Measurements from ENCODE around the gene GALNTL6.

Gene GALNTL6

DNA sequence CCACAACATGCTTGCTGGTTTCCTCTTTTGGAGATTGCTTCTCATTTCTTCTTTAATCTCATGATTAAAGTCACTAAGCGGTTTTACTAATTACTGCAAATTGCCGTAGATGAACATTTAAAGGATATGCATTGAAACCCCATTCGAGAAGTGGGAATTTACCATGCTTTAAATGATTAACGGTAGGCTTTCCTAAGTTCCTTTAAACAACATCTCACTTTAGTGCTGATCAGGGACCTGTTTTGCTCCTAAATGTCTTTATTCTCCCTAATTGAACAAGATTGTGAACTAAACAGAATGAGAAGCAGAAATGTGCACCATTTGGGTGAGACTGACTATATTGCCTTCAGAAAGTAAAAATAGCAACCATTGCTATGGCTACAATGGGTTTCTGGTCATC, 430.3 kb downstream of the GALNTL6 start:
- DNase-seq = no peak

GRCh38 chr4:172245516-172245915, 432.3 kb downstream of the GALNTL6 start:
- DNase-seq = peak; percentile 7

DNA sequence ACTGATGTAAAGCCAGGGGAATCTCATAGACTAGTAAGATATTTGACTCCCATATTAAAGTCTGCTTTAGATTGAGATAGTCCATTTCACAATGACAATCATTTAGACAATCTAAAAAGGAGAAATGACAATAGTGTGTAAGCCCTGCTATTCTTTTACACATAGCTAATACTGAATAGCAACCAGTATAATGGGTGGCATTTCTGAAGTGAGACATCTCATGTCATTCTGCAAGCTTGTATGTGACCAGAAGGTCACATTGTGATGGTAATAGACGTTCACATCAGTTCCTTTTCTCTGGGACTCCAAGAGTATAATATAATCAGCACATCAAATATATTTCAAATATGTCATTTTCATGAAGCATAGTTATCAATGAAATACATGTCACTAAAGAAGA, 440.2 kb downstream of the GALNTL6 start:
- DNase-seq = no peak

DNA sequence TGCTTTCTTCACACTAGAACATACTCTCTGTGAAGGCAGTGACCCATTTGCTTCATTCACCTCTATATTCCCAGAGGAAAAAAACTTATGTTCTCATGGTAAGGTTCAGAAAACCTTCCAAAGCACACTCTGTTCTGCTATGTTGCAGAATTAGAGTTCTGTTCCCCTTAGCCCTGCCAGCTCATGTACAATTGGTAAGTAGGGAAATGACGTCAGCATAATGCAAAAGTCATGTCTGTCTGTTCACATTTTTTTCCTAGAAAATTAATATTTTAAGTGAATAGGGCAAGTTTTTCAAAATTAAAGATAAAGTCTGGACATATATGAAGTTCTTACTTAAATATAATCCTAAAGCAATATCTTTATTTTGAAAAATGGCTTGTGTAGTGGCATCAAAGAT, 443.6 kb downstream of the GALNTL6 start:
- no peak for DNase-seq

DNA sequence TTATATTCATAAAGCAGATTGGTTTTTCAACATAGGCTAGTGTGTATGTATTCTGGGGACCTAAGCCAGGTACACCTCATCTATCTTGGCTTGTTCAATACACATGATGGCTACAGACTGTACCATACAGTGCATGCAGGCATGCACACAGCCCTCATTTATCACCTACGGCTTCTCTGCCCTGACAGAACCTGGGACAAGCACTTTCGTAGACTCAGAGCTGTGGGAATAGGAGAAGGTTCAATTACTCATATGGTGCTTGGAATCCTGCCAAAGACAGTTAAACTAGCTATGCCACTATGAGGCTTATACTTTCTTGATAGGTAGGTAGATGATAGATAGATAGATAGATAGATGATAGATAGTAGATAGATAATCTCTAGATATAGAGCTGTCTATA, 457.2 kb downstream of the GALNTL6 start:
- no peak for DNase-seq

- peak; percentile 77 for DNase-seq
Measured at GRCh38 chr4:172287117-172287516, 473.9 kb downstream of the GALNTL6 start.

DNA sequence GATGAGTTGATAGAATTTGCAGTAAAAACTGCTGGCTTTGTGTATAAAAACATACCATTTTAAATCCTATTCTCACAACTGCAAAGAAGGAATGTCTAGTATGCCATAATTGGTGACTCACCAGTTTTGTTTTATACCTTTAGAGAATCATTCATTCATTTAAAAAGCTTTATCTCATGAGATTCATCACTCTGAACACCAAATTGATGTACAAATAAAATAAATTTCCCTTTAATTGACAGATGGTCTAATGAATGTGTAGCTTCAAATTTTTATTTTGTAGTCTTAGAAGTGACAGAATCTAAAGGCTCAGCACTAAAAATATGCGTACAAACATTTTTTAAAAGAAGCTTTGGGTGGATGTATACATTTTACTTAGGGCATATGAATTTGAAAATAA, 492.5 kb downstream of the GALNTL6 start:
- DNase-seq = no peak

DNA sequence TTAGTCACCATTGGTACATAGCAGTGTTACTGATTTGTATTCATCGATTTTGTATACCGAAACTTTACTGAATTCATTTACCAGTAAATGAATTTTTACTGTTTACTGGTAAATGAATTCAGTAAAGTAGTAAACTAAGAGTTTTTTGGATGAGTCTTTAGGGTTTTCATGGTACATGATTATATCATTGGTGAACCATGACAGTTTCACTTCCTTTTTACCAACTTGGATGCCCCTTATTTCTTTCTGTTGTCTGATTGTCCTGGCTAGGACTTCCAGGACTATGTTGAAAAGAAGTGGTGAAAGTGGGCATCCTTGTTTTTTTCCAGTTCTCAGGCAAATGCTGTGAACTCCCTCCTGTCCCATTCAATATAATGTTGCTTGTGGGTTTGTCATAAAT, 494.9 kb downstream of the GALNTL6 start:
- DNase-seq = no peak

DNA sequence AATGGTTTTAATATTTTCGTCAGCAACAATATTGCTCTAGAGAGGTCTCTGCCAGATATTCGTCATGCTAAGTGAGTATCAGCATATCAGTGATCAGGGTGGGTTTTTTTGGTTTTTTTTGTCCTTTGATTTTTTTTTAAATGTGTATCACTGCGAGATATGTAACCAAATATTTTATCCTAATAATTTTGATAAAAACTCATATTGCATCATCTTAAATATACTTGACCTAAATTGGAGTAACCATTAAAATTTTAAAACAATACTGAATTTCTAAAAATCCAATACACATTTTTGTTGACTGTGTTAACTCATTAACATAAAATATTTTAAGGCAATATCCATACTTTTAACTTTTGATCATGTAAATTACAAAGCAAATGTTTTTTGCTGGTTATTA, 498.5 kb downstream of the GALNTL6 start:
- no peak for DNase-seq

GRCh38 chr4:172323288-172323687, 510.1 kb downstream of the GALNTL6 start:
- no peak for DNase-seq

- DNase-seq = peak; percentile 81
Measured at GRCh38 chr4:172344308-172344938, 531.2 kb downstream of the GALNTL6 start.

- DNase-seq = no peak
Measured at GRCh38 chr4:172348426-172348825, 535.2 kb downstream of the GALNTL6 start.

GRCh38 chr4:172352356-172352755, 539.2 kb downstream of the GALNTL6 start:
- DNase-seq = no peak

- DNase-seq = peak; percentile 54
Measured at GRCh38 chr4:172356016-172356415, 542.8 kb downstream of the GALNTL6 start.

GRCh38 chr4:172357006-172357540, 543.9 kb downstream of the GALNTL6 start:
- no peak for DNase-seq

GRCh38 chr4:172362569-172362968, 549.4 kb downstream of the GALNTL6 start:
- no peak for DNase-seq

DNA sequence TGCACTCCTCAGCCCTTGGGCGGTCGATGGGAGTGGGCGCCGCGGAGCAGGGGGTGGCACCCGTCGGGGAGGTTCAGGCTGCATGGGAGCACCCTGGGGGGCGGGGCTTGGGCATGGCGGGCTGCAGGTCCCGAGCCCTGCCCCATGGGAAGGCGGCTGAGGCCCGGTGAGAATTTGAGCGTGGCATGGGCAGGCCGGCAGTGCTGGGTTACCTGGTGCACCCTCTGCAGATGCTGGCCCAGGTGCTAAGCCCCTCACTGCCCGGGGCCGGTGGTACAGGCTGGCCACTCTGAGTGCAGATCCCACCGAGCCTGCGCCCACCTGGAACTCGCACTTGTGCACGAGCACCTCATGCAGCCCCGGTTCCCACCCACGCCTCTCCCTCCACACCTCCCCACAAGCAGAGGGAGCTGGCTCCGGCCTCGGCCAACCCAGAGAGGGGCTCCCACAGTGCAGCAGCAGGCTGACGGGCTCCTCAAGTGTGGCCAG, 556.3 kb downstream of the GALNTL6 start:
- no peak for DNase-seq

- no peak for DNase-seq
Measured at GRCh38 chr4:172377486-172378140, 564.4 kb downstream of the GALNTL6 start.

DNA sequence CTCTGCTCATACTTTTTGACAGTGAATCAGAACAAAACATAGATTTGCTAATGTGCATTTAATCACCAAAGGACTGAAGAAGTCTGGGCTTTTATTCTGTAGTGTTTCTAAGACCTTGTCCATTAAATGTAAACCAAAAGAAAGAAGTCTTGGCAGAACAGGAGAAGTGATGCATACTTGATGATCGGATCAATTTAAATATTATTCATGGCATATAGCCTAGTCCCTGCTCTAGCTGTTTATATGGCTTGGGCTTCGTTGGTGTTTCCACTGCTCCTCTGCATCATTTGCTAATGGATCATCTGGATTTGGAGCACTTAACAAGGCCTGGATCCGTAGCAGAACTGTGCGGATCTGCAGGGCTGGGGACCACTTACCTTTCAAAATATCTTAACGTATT, 566.6 kb downstream of the GALNTL6 start:
- peak; percentile 9 for DNase-seq

- no peak for DNase-seq
Measured at GRCh38 chr4:172390331-172390730, 577.1 kb downstream of the GALNTL6 start.

DNA sequence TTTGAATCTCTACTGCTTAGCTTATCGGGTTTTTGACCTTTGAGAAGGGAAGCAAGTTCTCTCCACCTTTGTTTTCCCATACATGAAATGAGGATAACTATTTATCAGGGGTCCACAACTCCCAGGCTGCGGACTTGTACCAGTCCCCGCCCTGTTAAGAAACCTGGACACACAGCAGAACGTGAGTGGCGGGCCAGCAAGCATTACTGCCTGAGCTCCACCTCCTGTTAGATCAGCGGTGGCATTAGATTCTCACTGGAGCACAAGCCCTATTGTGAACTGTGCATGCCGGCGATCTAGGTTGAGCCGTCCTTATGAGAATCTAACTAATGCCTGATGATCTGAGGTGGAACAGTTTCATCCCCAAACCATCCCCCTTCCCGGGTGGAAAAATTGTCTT, 579.5 kb downstream of the GALNTL6 start:
- no peak for DNase-seq

- DNase-seq = no peak
Measured at GRCh38 chr4:172393220-172393619, 580.0 kb downstream of the GALNTL6 start.

GRCh38 chr4:172404676-172405075, 591.5 kb downstream of the GALNTL6 start:
- DNase-seq = peak; percentile 33

GRCh38 chr4:172410363-172410762, 597.2 kb downstream of the GALNTL6 start:
- DNase-seq = no peak
